ENCODE data around the gene TAF11L6. TPM values are rescaled to one million over a fixed set of nuclear protein-coding genes. Genes with fewer than 3 reads are reported as not detected.
A peak's percentile ranks its signal among the peaks of the same experiment; 100 is the strongest.
"Not testable (repeated sequence)": the region's sequence is repeated elsewhere in the genome, so short reads cannot be mapped to it uniquely, and the experiment has no call there.

The TAF11L6 gene
- total RNA-seq, 1 donor from 2014 or later, result not detected

GRCh38 chr5:17497446-17497845 lies 31.0 kb upstream of the TAF11L6 start:
- H3K27me3 Mint-ChIP-seq, result no peaks in the 10 kb centered on the region
- H3K36me3 Mint-ChIP-seq, result no peaks in the 10 kb centered on the region
- no peak for DNase-seq (ENCODE audit: extremely low spot score, unreplicated experiment)
- H3K4me1 Mint-ChIP-seq (ENCODE audit: unreplicated experiment), result no peaks in the 10 kb centered on the region
- peaks cover 5% of the 10 kb centered on the region for H3K9me3 Mint-ChIP-seq
- H3K4me3 Mint-ChIP-seq, result no peak overlapping the region
- no peak for TF ChIP-seq CTCF (conservative IDR thresholded peaks at IDR 0.05)
- no peak overlapping the region for H3K27ac Mint-ChIP-seq

GRCh38 chr5:17497931-17498330 lies 30.5 kb upstream of the TAF11L6 start, which contains the start of gene TAF11L2:
TSS of gene TAF11L2 (plus strand) at chr5:17498231.
- not testable (repeated sequence) for H3K27ac Mint-ChIP-seq; H3K36me3 Mint-ChIP-seq; H3K9me3 Mint-ChIP-seq; DNase-seq (ENCODE audit: extremely low spot score, unreplicated experiment); H3K4me3 Mint-ChIP-seq; H3K4me1 Mint-ChIP-seq (ENCODE audit: unreplicated experiment); H3K27me3 Mint-ChIP-seq

GRCh38 chr5:17511775-17512325 lies 16.6 kb upstream of the TAF11L6 start:
- DNase-seq (ENCODE audit: extremely low spot score, unreplicated experiment), result no peak
- no peak for TF ChIP-seq CTCF (conservative IDR thresholded peaks at IDR 0.05)
- no peak overlapping the region for H3K4me3 Mint-ChIP-seq
- no peak overlapping the region for H3K27ac Mint-ChIP-seq
- no peaks in the 10 kb centered on the region for H3K36me3 Mint-ChIP-seq
- no peaks in the 10 kb centered on the region for H3K4me1 Mint-ChIP-seq (ENCODE audit: unreplicated experiment)
- H3K27me3 Mint-ChIP-seq, result no peaks in the 10 kb centered on the region
- peaks cover 4% of the 10 kb centered on the region for H3K9me3 Mint-ChIP-seq

- DNase-seq (ENCODE audit: extremely low spot score, unreplicated experiment); H3K4me1 Mint-ChIP-seq (ENCODE audit: unreplicated experiment); H3K36me3 Mint-ChIP-seq; H3K9me3 Mint-ChIP-seq; H3K4me3 Mint-ChIP-seq; H3K27me3 Mint-ChIP-seq; H3K27ac Mint-ChIP-seq: not testable (repeated sequence)
Measured at GRCh38 chr5:17517526-17517925, 10.9 kb upstream of the TAF11L6 start.

GRCh38 chr5:17518067-17518466 lies 10.4 kb upstream of the TAF11L6 start, which contains the start of gene TAF11L3:
TSS of gene TAF11L3 (plus strand) at chr5:17518367.
- DNase-seq (ENCODE audit: extremely low spot score, unreplicated experiment); H3K4me1 Mint-ChIP-seq (ENCODE audit: unreplicated experiment); H3K27ac Mint-ChIP-seq; H3K9me3 Mint-ChIP-seq; H3K27me3 Mint-ChIP-seq; H3K36me3 Mint-ChIP-seq; H3K4me3 Mint-ChIP-seq: not testable (repeated sequence)

- H3K4me1 Mint-ChIP-seq (ENCODE audit: unreplicated experiment); H3K27me3 Mint-ChIP-seq; H3K27ac Mint-ChIP-seq; H3K36me3 Mint-ChIP-seq; DNase-seq (ENCODE audit: extremely low spot score, unreplicated experiment); H3K4me3 Mint-ChIP-seq; H3K9me3 Mint-ChIP-seq: not testable (repeated sequence)
Measured at GRCh38 chr5:17519508-17519907, 9.0 kb upstream of the TAF11L6 start.

GRCh38 chr5:17521501-17521900 lies 7.0 kb upstream of the TAF11L6 start, which contains the start of gene TAF11L4:
TSS of gene TAF11L4 (plus strand) at chr5:17521801.
- H3K4me1 Mint-ChIP-seq (ENCODE audit: unreplicated experiment); H3K27ac Mint-ChIP-seq; H3K9me3 Mint-ChIP-seq; DNase-seq (ENCODE audit: extremely low spot score, unreplicated experiment); H3K27me3 Mint-ChIP-seq; H3K4me3 Mint-ChIP-seq; H3K36me3 Mint-ChIP-seq: not testable (repeated sequence)

- not testable (repeated sequence) for H3K36me3 Mint-ChIP-seq; H3K9me3 Mint-ChIP-seq; H3K4me3 Mint-ChIP-seq; DNase-seq (ENCODE audit: extremely low spot score, unreplicated experiment); H3K4me1 Mint-ChIP-seq (ENCODE audit: unreplicated experiment); H3K27me3 Mint-ChIP-seq; H3K27ac Mint-ChIP-seq
Measured at GRCh38 chr5:17524935-17525334, 3.5 kb upstream of the TAF11L6 start, which contains the start of gene TAF11L5. TSS of gene TAF11L5 (plus strand) at chr5:17525235.

GRCh38 chr5:17526504-17526903 lies 2.0 kb upstream of the TAF11L6 start:
- H3K4me3 Mint-ChIP-seq; H3K27ac Mint-ChIP-seq; H3K27me3 Mint-ChIP-seq; H3K9me3 Mint-ChIP-seq; H3K36me3 Mint-ChIP-seq; H3K4me1 Mint-ChIP-seq (ENCODE audit: unreplicated experiment): not testable (repeated sequence)
- DNase-seq (ENCODE audit: extremely low spot score, unreplicated experiment), result peak; percentile 90

Other genes starting within 250 kb of the TAF11L6 start
- not detected in 2 replicates for gene TAF11L2, start 30.4 kb upstream of the TAF11L6 start, total RNA-seq (ENCODE audit: low replicate concordance)
- gene TAF11L3, start 10.3 kb upstream of the TAF11L6 start, total RNA-seq (ENCODE audit: low replicate concordance), result not detected in 2 replicates
- gene TAF11L4, start 6.9 kb upstream of the TAF11L6 start, total RNA-seq (ENCODE audit: low replicate concordance), result not detected in 2 replicates
- gene TAF11L5, start 3.4 kb upstream of the TAF11L6 start, total RNA-seq (ENCODE audit: low replicate concordance), result not detected in 2 replicates
- gene TAF11L7, start 57.1 kb downstream of the TAF11L6 start, total RNA-seq (ENCODE audit: low replicate concordance), result not detected in 2 replicates
- gene TAF11L8, start 62.3 kb downstream of the TAF11L6 start, total RNA-seq (ENCODE audit: low replicate concordance), result not detected in 2 replicates
- not detected in 2 replicates for gene TAF11L9, start 65.7 kb downstream of the TAF11L6 start, total RNA-seq (ENCODE audit: low replicate concordance)
- gene TAF11L10, start 69.2 kb downstream of the TAF11L6 start, total RNA-seq (ENCODE audit: low replicate concordance), result not detected in 2 replicates
- gene TAF11L11, start 75.5 kb downstream of the TAF11L6 start, total RNA-seq (ENCODE audit: low replicate concordance), result not detected in 2 replicates
- gene TAF11L12, start 81.7 kb downstream of the TAF11L6 start, total RNA-seq (ENCODE audit: low replicate concordance), result not detected in 2 replicates
- gene TAF11L13, start 103.4 kb downstream of the TAF11L6 start, total RNA-seq (ENCODE audit: low replicate concordance), result not detected in 2 replicates
- not detected in 2 replicates for gene TAF11L14, start 105.8 kb downstream of the TAF11L6 start, total RNA-seq (ENCODE audit: low replicate concordance)